GM19397 (cell line): ENCODE measurements around the gene SGPP2.
A peak's percentile ranks its signal among the peaks of the same experiment; 100 is the strongest.
"Not testable (repeated sequence)": the region's sequence is repeated elsewhere in the genome, so short reads cannot be mapped to it uniquely, and the experiment has no call there.

Experiments
- ATAC-seq: cut with Tn5 transposase; IDR thresholded peaks from one replicate; pipeline ENCODE4 v1.9.1; 2021; ENCODE audit warnings: mild to moderate bottlenecking, moderate library complexity; ENCODE audit not compliant: unreplicated experiment

Gene SGPP2

GRCh38 chr2:222424276-222424728 is at the start of gene SGPP2:
TSS of gene SGPP2 (plus strand) at chr2:222424543. CDS start at chr2:222424603, 60 bp downstream.
- peak; percentile 26 for ATAC-seq

GRCh38 chr2:222375798-222376197 is 48.5 kb upstream of the SGPP2 start:
- no peak for ATAC-seq

- no peak for ATAC-seq
These were observed 43.9 kb upstream of the SGPP2 start for GRCh38 chr2:222380456-222380855.

GRCh38 chr2:222381566-222381965 is 42.8 kb upstream of the SGPP2 start:
- no peak for ATAC-seq

GRCh38 chr2:222383255-222383654 is 41.1 kb upstream of the SGPP2 start:
- ATAC-seq, result no peak

- ATAC-seq, result no peak
These were observed 32.5 kb upstream of the SGPP2 start for GRCh38 chr2:222391743-222392285.

GRCh38 chr2:222393733-222394267 is 30.5 kb upstream of the SGPP2 start:
- ATAC-seq, result no peak

GRCh38 chr2:222398446-222398885 is 25.9 kb upstream of the SGPP2 start:
- no peak for ATAC-seq

GRCh38 chr2:222399038-222399783 is 25.1 kb upstream of the SGPP2 start:
- no peak for ATAC-seq

GRCh38 chr2:222404151-222404905 is 20.0 kb upstream of the SGPP2 start:
- ATAC-seq, result no peak

- ATAC-seq, result no peak
These were observed 15.7 kb upstream of the SGPP2 start for GRCh38 chr2:222408684-222409083.

- ATAC-seq, result no peak
These were observed 13.8 kb upstream of the SGPP2 start for GRCh38 chr2:222410534-222410933.

- ATAC-seq, result not testable (repeated sequence)
These were observed 12.0 kb upstream of the SGPP2 start for GRCh38 chr2:222412334-222412733.

GRCh38 chr2:222413295-222413911 is 10.9 kb upstream of the SGPP2 start:
- ATAC-seq, result no peak

GRCh38 chr2:222418739-222419138 is 5.6 kb upstream of the SGPP2 start:
- no peak for ATAC-seq

GRCh38 chr2:222420508-222420907 is 3.8 kb upstream of the SGPP2 start:
- ATAC-seq, result no peak

GRCh38 chr2:222421626-222422025 is 2.7 kb upstream of the SGPP2 start:
- ATAC-seq, result no peak

GRCh38 chr2:222423186-222423585 is 1.2 kb upstream of the SGPP2 start:
- ATAC-seq, result no peak

- peak; percentile 18 for ATAC-seq
These were observed 589 bp upstream of the SGPP2 start for GRCh38 chr2:222423632-222424275.
